ENCODE results near the gene KIRREL3. TPM values are rescaled to one million over a fixed set of nuclear protein-coding genes. Genes with fewer than 3 reads are reported as not detected.

Gene KIRREL3
- total RNA-seq, 1 donor from 2014 or later = 0.38 TPM

GRCh38 chr11:126496576-126497337 lies 503.8 kb downstream of the KIRREL3 start:
- peaks cover 11% of the 10 kb centered on the region for H3K4me1 Mint-ChIP-seq (ENCODE audit: unreplicated experiment)
- peaks cover 8% of the 10 kb centered on the region for H3K27me3 Mint-ChIP-seq (ENCODE audit: unreplicated experiment)
- no peak for TF ChIP-seq CTCF (IDR thresholded peaks at IDR 0.05; ENCODE audit: unreplicated experiment)
- no peak overlapping the region for H3K4me3 Mint-ChIP-seq (ENCODE audit: unreplicated experiment)
- H3K27ac Mint-ChIP-seq (ENCODE audit: unreplicated experiment) = no peak overlapping the region
- no peak for DNase-seq (ENCODE audit: low spot score)
- no peaks in the 10 kb centered on the region for H3K36me3 Mint-ChIP-seq (ENCODE audit: low read depth, unreplicated experiment)
- H3K9me3 Mint-ChIP-seq (ENCODE audit: unreplicated experiment) = no peaks in the 10 kb centered on the region

GRCh38 chr11:126495281-126496220 lies 505.0 kb downstream of the KIRREL3 start:
- H3K27ac Mint-ChIP-seq (ENCODE audit: unreplicated experiment) = no peak overlapping the region
- H3K9me3 Mint-ChIP-seq (ENCODE audit: unreplicated experiment) = no peaks in the 10 kb centered on the region
- DNase-seq (ENCODE audit: low spot score) = no peak
- H3K36me3 Mint-ChIP-seq (ENCODE audit: low read depth, unreplicated experiment) = no peaks in the 10 kb centered on the region
- no peak overlapping the region for H3K4me3 Mint-ChIP-seq (ENCODE audit: unreplicated experiment)
- peaks cover 8% of the 10 kb centered on the region for H3K27me3 Mint-ChIP-seq (ENCODE audit: unreplicated experiment)
- peaks cover 11% of the 10 kb centered on the region for H3K4me1 Mint-ChIP-seq (ENCODE audit: unreplicated experiment)
- no peak for TF ChIP-seq CTCF (IDR thresholded peaks at IDR 0.05; ENCODE audit: unreplicated experiment)

DNA sequence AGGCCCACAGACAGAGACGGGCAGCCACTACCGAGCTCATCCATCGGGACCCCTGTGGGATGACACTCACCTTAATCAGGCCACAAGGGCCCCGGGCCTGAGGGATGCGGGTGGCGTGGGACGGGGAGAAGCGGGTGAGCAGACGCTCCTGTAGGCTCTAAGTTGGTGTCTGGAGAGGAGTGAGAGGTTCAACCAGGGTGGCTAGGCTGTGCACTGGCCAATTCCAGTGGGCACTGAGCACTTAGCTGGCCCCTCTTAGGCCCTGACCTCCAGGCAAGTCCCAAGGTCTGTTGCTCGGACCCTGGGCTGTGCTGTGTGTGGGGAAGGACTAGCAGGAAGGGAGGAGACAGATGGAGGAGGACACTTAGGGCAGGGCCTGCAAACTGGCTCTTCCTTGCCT lies 505.7 kb downstream of the KIRREL3 start:
- Mint-ChIP-seq H3K27ac (ENCODE audit: unreplicated experiment) (peak overlapping the region; percentile 36), H3K27me3 (ENCODE audit: unreplicated experiment) (peaks cover 8% of the 10 kb centered on the region), H3K9me3 (ENCODE audit: unreplicated experiment) (no peaks in the 10 kb centered on the region), H3K36me3 (ENCODE audit: low read depth, unreplicated experiment) (no peaks in the 10 kb centered on the region), H3K4me1 (ENCODE audit: unreplicated experiment) (peaks cover 13% of the 10 kb centered on the region), H3K4me3 (ENCODE audit: unreplicated experiment) (no peak overlapping the region)
- DNase-seq (ENCODE audit: low spot score) = no peak
- TF ChIP-seq CTCF (IDR thresholded peaks at IDR 0.05; ENCODE audit: unreplicated experiment) = no peak

DNA sequence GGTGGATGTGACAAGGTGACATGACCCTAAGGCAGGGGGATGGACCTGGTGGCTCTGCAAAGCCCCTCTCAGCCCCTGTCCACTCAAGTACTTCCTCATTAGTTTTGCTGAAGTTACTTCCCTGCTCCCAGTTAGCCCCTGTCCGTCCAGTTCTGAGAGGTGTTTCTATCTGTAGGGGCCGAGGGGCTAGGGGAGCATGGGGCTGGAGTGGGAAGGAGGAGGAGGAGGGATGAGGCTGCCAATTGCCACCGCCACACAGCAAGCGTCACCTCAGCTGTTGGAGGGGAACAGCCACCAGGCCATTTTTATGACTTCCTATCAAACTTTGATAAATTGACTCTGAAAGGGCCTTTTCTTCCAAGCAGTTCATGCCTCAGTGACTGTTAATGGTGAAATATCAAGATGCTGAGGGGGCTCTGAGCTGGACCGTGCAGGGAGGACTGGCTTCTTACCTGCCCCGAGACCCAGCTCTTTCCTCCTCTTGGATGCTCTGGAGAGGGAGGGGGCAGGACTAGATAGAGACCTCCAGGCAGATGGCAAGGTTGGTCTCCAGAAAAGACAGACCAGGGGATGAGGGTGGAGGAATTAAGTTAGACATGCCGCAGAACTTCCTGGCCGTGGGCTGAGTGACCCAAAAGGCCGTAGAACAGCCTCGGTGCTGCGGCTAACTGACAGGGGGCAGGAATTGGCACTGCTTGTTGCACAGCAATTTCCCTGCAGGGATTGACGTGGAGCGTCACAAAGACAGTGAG lies 508.1 kb downstream of the KIRREL3 start:
- Mint-ChIP-seq H3K27ac (ENCODE audit: unreplicated experiment) (no peak overlapping the region), H3K9me3 (ENCODE audit: unreplicated experiment) (no peaks in the 10 kb centered on the region), H3K36me3 (ENCODE audit: low read depth, unreplicated experiment) (no peaks in the 10 kb centered on the region), H3K27me3 (ENCODE audit: unreplicated experiment) (peaks cover 8% of the 10 kb centered on the region), H3K4me1 (ENCODE audit: unreplicated experiment) (peaks cover 15% of the 10 kb centered on the region), H3K4me3 (ENCODE audit: unreplicated experiment) (no peak overlapping the region)
- TF ChIP-seq CTCF (IDR thresholded peaks at IDR 0.05; ENCODE audit: unreplicated experiment) = no peak
- no peak for DNase-seq (ENCODE audit: low spot score)
